Upper lobe of left lung (tissue), 4 donors: ENCODE data around the gene ACAA1.

Experiments used
- POLR2A ChIP-seq, 4 donors: fragments of 450-650 bp; IDR thresholded peaks; one replicate each; pipeline ENCODE4 v1.5.1; 2016 to 2017; ENCODE audit warnings: antibody characterized with exemption in 4 of 4, mild to moderate bottlenecking in 2 of 4
- POLR2AphosphoS5 ChIP-seq, 2 donors: sonication (generic); formaldehyde crosslinking; IDR thresholded peaks; one replicate each; pipeline ENCODE4 v1.5.1; 2017; ENCODE audit warnings: antibody characterized with exemption in 2 of 2
- TF ChIP-seq, protein P1 (sequence below), 6 experiments: fragments of 450-650 bp in 4 of 6; fragments of 200-600 bp in 2 of 6; sonication (generic) in 2 of 6; IDR thresholded peaks; one replicate each; pipeline ENCODE4 v1.5.1; 2016 to 2019; ENCODE audit warnings: antibody characterized with exemption in 6 of 6

- TF ChIP-seq POLR2A (IDR thresholded peaks at IDR 0.05) (no peak), POLR2AphosphoS5 (IDR thresholded peaks at IDR 0.05) (no peak)
- TF ChIP-seq, protein P1, sequence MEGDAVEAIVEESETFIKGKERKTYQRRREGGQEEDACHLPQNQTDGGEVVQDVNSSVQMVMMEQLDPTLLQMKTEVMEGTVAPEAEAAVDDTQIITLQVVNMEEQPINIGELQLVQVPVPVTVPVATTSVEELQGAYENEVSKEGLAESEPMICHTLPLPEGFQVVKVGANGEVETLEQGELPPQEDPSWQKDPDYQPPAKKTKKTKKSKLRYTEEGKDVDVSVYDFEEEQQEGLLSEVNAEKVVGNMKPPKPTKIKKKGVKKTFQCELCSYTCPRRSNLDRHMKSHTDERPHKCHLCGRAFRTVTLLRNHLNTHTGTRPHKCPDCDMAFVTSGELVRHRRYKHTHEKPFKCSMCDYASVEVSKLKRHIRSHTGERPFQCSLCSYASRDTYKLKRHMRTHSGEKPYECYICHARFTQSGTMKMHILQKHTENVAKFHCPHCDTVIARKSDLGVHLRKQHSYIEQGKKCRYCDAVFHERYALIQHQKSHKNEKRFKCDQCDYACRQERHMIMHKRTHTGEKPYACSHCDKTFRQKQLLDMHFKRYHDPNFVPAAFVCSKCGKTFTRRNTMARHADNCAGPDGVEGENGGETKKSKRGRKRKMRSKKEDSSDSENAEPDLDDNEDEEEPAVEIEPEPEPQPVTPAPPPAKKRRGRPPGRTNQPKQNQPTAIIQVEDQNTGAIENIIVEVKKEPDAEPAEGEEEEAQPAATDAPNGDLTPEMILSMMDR (IDR thresholded peaks at IDR 0.05), result no peak
Measured at GRCh38 chr3:38173834-38174418, 37.0 kb upstream of the ACAA1 start.
